Naive thymus-derived CD4-positive, alpha-beta T cell (primary cell): ENCODE results near the gene USP3. TPM values are rescaled to one million over a fixed set of nuclear protein-coding genes. Genes with fewer than 3 reads are reported as not detected.
"Not testable (repeated sequence)": the region's sequence is repeated elsewhere in the genome, so short reads cannot be mapped to it uniquely, and the experiment has no call there.

ENCODE experiments used
- ATAC-seq: fragments of 150-1000 bp; cut with Tn5 transposase; 2 replicates; pipeline ENCODE4 v1.10.0; 2021; ENCODE audit warnings: mild to moderate bottlenecking, moderate library complexity
- CTCF ChIA-PET: fragments of 350-600 bp; sonication (Branson Sonifier 250); formaldehyde crosslinking; loops from one replicate; lab custom pipeline; 2021; ENCODE audit warnings: antibody characterized with exemption; lab: Charles Lee
- POLR2A ChIA-PET: fragments of 350-600 bp; sonication (Branson Sonifier 250); formaldehyde crosslinking; loops from one replicate; lab custom pipeline; 2021; ENCODE audit warnings: antibody characterized with exemption, inconsistent platforms; lab: Charles Lee
- DNase-seq, 9 donors: peaks; one replicate each; pipeline versions ENCODE4 v3.0.0 to v3.0.0-alpha.2; 2020 to 2022; ENCODE audit warnings: mixed read lengths in 1 of 9
- H3K27ac ChIP-seq: one replicate; pipeline ENCODE4 v1.7.0; 2013; ENCODE audit warnings: mild to moderate bottlenecking, low read depth, low read length, moderate library complexity
- H3K27me3 ChIP-seq, 2 donors: one replicate each; pipeline ENCODE4 v1.7.0; 2013; ENCODE audit warnings: low read length in 2 of 2, mild to moderate bottlenecking in 2 of 2, moderate library complexity in 2 of 2; ENCODE audit not compliant: control insufficient read depth in 2 of 2, insufficient read depth in 2 of 2
- H3K36me3 ChIP-seq, 3 experiments: 1 replicate in 2 of 3; 2 replicates in 1 of 3; pipeline ENCODE4 v1.7.0; 2013; ENCODE audit warnings: low read length in 3 of 3, mild to moderate bottlenecking in 3 of 3, moderate library complexity in 1 of 3; ENCODE audit not compliant: insufficient read depth in 3 of 3, control insufficient read depth in 2 of 3
- H3K4me1 ChIP-seq, 2 donors: one replicate each; pipeline ENCODE4 v1.7.0; 2013; ENCODE audit warnings: low read length in 2 of 2, mild to moderate bottlenecking in 2 of 2, moderate library complexity in 1 of 2; ENCODE audit not compliant: control insufficient read depth in 2 of 2, insufficient read depth in 2 of 2
- H3K4me3 ChIP-seq: 2 replicates; pipeline ENCODE4 v1.7.0; 2013; ENCODE audit warnings: mild to moderate bottlenecking, low read length
- H3K9me3 ChIP-seq, 3 experiments: 1 replicate in 2 of 3; 2 replicates in 1 of 3; pipeline ENCODE4 v1.7.0; 2013; ENCODE audit warnings: low read length in 3 of 3; ENCODE audit not compliant: control insufficient read depth in 2 of 3
- H3K27ac Mint-ChIP-seq, 9 donors: one replicate each; pipeline ENCODE4 v1.8.0; 2020 to 2022; ENCODE audit warnings: mixed read lengths in 9 of 9, mild to moderate bottlenecking in 8 of 9, moderate library complexity in 5 of 9, inconsistent platforms in 2 of 9
- H3K27me3 Mint-ChIP-seq, 5 donors: one replicate each; pipeline ENCODE4 v1.8.0; 2021 to 2022; ENCODE audit warnings: mixed read lengths in 5 of 5, mild to moderate bottlenecking in 1 of 5
- H3K36me3 Mint-ChIP-seq, 5 donors: one replicate each; pipeline ENCODE4 v1.8.0; 2020 to 2022; ENCODE audit warnings: mixed read lengths in 5 of 5, mild to moderate bottlenecking in 3 of 5, inconsistent platforms in 1 of 5
- H3K4me1 Mint-ChIP-seq, 7 donors: one replicate each; pipeline ENCODE4 v1.8.0; 2020 to 2022; ENCODE audit warnings: mixed read lengths in 7 of 7, mild to moderate bottlenecking in 3 of 7, inconsistent platforms in 1 of 7
- H3K4me3 Mint-ChIP-seq, 10 donors: one replicate each; pipeline ENCODE4 v1.8.0; 2020 to 2022; ENCODE audit warnings: mild to moderate bottlenecking in 10 of 10, mixed read lengths in 10 of 10, moderate library complexity in 6 of 10, inconsistent platforms in 2 of 10
- H3K9me3 Mint-ChIP-seq, 11 donors: one replicate each; pipeline ENCODE4 v1.8.0; 2020 to 2022; ENCODE audit warnings: mixed read lengths in 11 of 11, mild to moderate bottlenecking in 4 of 11, inconsistent platforms in 1 of 11, moderate library complexity in 1 of 11
- intact Hi-C, 2 donors: fragments of 100-400 bp; cut with micrococcal nuclease; formaldehyde crosslinking; loops; one replicate each; pipeline ENCODE4 v1.15.1; 2023
- polyA plus RNA-seq, 2 donors: library from polyadenylated mRNA; unstranded; fragments of 300-500 nt; fragmentation: Illumina TruSeq; gene quantifications; one replicate each; pipeline ENCODE4 v1.2.3, GENCODE V29; 2021
- total RNA-seq, 6 experiments: library from RNA in 5 of 6; stranded (reverse) in 5 of 6; gene quantifications; 1 replicate in 5 of 6; 2 replicates in 1 of 6; pipeline ENCODE4 v1.2.3 and lab custom pipeline; 2021 to 2026

USP3 gene
- total and polyA plus RNA-seq, 7 experiments from 2014 or later: 53.3 to 288 (median 140) TPM

DNA sequence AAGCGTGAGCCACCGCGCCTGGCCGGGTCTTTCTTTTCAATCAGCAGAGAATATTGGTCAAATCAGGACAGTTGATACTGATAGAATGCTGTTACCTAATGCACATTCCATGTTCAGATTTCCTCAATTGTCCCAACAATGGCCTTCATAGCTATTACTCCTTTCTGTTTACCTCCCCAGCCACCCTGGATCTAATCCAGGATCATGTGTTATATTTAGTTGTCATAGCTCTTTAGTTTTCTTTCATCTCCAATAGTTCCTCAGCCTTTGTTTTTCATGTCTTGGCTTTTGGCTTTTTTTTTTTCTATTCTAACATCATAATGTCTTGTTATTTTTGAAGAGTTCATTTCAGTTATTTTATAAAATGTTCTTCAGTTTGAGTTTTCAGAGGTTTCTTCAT lies 14.6 kb downstream of the USP3 start:
- Histone ChIP-seq H3K4me3 (no peak overlapping the region), H3K4me1 (peaks cover 69 to 71% of the 10 kb centered on the region in 2 donors), H3K36me3 (no peaks in the 10 kb centered on the region), H3K9me3 (no peaks in the 10 kb centered on the region), H3K27ac (no peak overlapping the region), H3K27me3 (no peaks in the 10 kb centered on the region)
- intact Hi-C loops: loop anchor here in 1 of 2 donors (1.0 kb wide), 1 partner anchor 9 kb away; no protein-coding TSS in a partner anchor
- peaks cover 0 to under 1% (median 0%) of the 10 kb centered on the region in 5 donors for H3K36me3 Mint-ChIP-seq
- peaks cover 45 to 100% (median 98%) of the 10 kb centered on the region in 7 donors for H3K4me1 Mint-ChIP-seq
- DNase-seq: no peak
- peak overlapping the region in 8 of 10 donors; percentile 5 to 77 (median 50) for H3K4me3 Mint-ChIP-seq
- peak overlapping the region in 7 of 9 donors; percentile 5 to 64 (median 32) for H3K27ac Mint-ChIP-seq
- H3K27me3 Mint-ChIP-seq: no peaks in the 10 kb centered on the region
- ChIA-PET CTCF (interaction anchor here (1.4 to 1.8 kb wide), 2 partner anchors 13 to 53 kb away, joined by 3 to 9 read pairs; no protein-coding TSS in a partner anchor), POLR2A (interaction anchor here (0.7 to 1.7 kb wide), 4 partner anchors 11 to 50 kb away, joined by 4 to 6 read pairs (median 4); no protein-coding TSS in a partner anchor)
- no peaks in the 10 kb centered on the region for H3K9me3 Mint-ChIP-seq
- ATAC-seq: no peak

GRCh38 chr15:63519548-63520178 lies 15.3 kb downstream of the USP3 start:
- POLR2A ChIA-PET: interaction anchor here (1.0 to 1.7 kb wide), 3 partner anchors 12 to 51 kb away, joined by 4 to 6 read pairs (median 4); no protein-coding TSS in a partner anchor
- Histone ChIP-seq H3K27me3 (no peaks in the 10 kb centered on the region), H3K36me3 (no peaks in the 10 kb centered on the region), H3K27ac (no peak overlapping the region), H3K4me3 (no peak overlapping the region), H3K9me3 (no peaks in the 10 kb centered on the region), H3K4me1 (peaks cover 70% of the 10 kb centered on the region in 2 donors)
- Mint-ChIP-seq H3K27me3 (no peaks in the 10 kb centered on the region), H3K27ac (peak overlapping the region in 3 of 9 donors; percentile 9 to 52 (median 12)), H3K4me3 (peak overlapping the region in 8 of 10 donors; percentile 8 to 77 (median 64)), H3K9me3 (no peaks in the 10 kb centered on the region), H3K4me1 (peaks cover 46 to 100% (median 98%) of the 10 kb centered on the region in 7 donors), H3K36me3 (peaks cover 0 to 6% (median 0%) of the 10 kb centered on the region in 5 donors)
- intact Hi-C loops: loop anchor here in 1 of 2 donors (1.0 kb wide), 1 partner anchor 9 kb away; no protein-coding TSS in a partner anchor
- DNase-seq (no peak), ATAC-seq (no peak)
- CTCF ChIA-PET: interaction anchor here (0.7 to 1.8 kb wide), 4 partner anchors 9 to 53 kb away, joined by 3 to 9 read pairs (median 4); no protein-coding TSS in a partner anchor

DNA sequence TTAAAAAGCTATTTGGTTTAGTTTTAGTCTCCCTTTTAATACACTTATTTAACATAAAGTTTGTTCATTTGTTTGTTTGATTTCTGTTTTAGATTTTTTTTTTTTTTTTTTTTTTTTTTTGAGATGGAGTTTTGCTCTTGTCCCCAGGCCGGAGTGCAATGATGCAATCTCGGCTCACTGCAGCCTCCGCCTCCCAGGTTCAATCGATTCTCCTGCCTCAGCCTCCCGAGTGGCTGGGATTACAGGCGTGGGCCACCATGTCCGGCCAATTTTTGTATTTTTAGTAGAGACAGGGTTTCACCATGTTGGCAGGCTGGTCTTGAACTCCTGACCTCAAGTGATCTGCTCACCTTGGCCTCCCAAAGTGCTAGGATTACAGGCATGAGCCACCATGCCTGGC lies 16.1 kb downstream of the USP3 start:
- H3K27ac ChIP-seq, H3K9me3 ChIP-seq, H3K9me3 Mint-ChIP-seq, intact Hi-C loops, ATAC-seq, H3K36me3 Mint-ChIP-seq, DNase-seq, H3K36me3 ChIP-seq, H3K27me3 ChIP-seq, H3K4me3 ChIP-seq, H3K27me3 Mint-ChIP-seq, H3K27ac Mint-ChIP-seq: not testable (repeated sequence)
- peaks cover 53 to 100% (median 98%) of the 10 kb centered on the region in 7 donors for H3K4me1 Mint-ChIP-seq
- POLR2A ChIA-PET: interaction anchor here (1.7 kb wide), 1 partner anchor 15 kb away, joined by 6 read pairs; no protein-coding TSS in a partner anchor
- peaks cover 63 to 70% of the 10 kb centered on the region in 2 donors for H3K4me1 ChIP-seq
- peak overlapping the region in 6 of 10 donors; percentile 35 to 77 (median 42) for H3K4me3 Mint-ChIP-seq
- CTCF ChIA-PET: interaction anchor here (0.7 to 1.8 kb wide), 2 partner anchors 15 to 20 kb away, joined by 4 to 9 read pairs; no protein-coding TSS in a partner anchor

DNA sequence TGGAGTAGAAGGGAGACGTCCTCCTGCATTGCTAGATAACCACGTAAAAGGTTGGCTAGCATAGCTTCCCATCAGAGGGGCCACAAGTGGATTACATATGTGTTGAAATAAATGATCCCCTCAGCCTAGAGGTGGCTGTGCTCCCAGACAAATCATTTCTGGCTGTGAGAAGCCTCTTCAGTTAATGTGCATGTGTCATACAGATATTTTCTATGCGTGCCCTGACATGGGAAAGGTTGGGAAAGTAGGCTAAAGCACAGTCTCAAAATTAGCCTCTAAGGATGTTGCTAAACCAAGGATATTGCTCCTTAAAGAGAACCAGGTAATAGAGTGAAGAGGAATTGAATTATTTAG lies 17.8 kb downstream of the USP3 start:
- peak overlapping the region in 8 of 10 donors; percentile 7 to 70 (median 56) for H3K4me3 Mint-ChIP-seq

GRCh38 chr15:63523306-63523990 lies 19.1 kb downstream of the USP3 start:
- Mint-ChIP-seq H3K27ac (peak overlapping the region in 3 of 9 donors; percentile 16 to 66 (median 25)), H3K36me3 (peaks cover 0 to 17% (median 0%) of the 10 kb centered on the region in 5 donors), H3K4me3 (peak overlapping the region in 8 of 10 donors; percentile 35 to 76 (median 63)), H3K9me3 (no peaks in the 10 kb centered on the region), H3K27me3 (no peaks in the 10 kb centered on the region), H3K4me1 (peaks cover 54 to 100% (median 96%) of the 10 kb centered on the region in 7 donors)
- CTCF ChIA-PET: interaction anchor here (0.6 to 1.6 kb wide), 3 partner anchors 32 to 354 kb away, joined by 3 to 4 read pairs (median 4); no protein-coding TSS in a partner anchor
- H3K27me3 ChIP-seq: no peaks in the 10 kb centered on the region
- POLR2A ChIA-PET: interaction anchor here (0.6 to 4.0 kb wide), 7 partner anchors 10 to 78 kb away, joined by 3 to 18 read pairs (median 4); partner anchors contain the start of gene USP3
- no peak overlapping the region for H3K4me3 ChIP-seq
- peaks cover 38 to 59% of the 10 kb centered on the region in 2 donors for H3K4me1 ChIP-seq
- DNase-seq (no peak), ATAC-seq (no peak)
- no peaks in the 10 kb centered on the region for H3K36me3 ChIP-seq
- H3K9me3 ChIP-seq: no peaks in the 10 kb centered on the region
- H3K27ac ChIP-seq: no peak overlapping the region
- intact Hi-C loops: loop anchor here in 1 of 2 donors (1.0 to 2.0 kb wide), 3 partner anchors 8 to 15 kb away; no protein-coding TSS in a partner anchor

More for the DNA sequence above, 17.8 kb downstream of the USP3 start:
- no peak overlapping the region for H3K27ac ChIP-seq
- DNase-seq (no peak), ATAC-seq (no peak)
- ChIA-PET CTCF (no interaction called here), POLR2A (interaction anchor here (0.6 to 4.0 kb wide), 5 partner anchors 11 to 22 kb away, joined by 3 to 18 read pairs (median 3); partner anchors contain the start of gene USP3)
- H3K4me1 Mint-ChIP-seq: peaks cover 54 to 100% (median 96%) of the 10 kb centered on the region in 7 donors
- no peaks in the 10 kb centered on the region for H3K27me3 Mint-ChIP-seq
- peak overlapping the region in 1 of 9 donors; percentile 45 for H3K27ac Mint-ChIP-seq
- H3K4me1 ChIP-seq: peaks cover 50 to 58% of the 10 kb centered on the region in 2 donors
- H3K9me3 Mint-ChIP-seq: no peaks in the 10 kb centered on the region
- no peak overlapping the region for H3K4me3 ChIP-seq
- intact Hi-C loops: loop anchor here in 1 of 2 donors (2.0 kb wide), 1 partner anchor 13 kb away; no protein-coding TSS in a partner anchor
- H3K9me3 ChIP-seq: no peaks in the 10 kb centered on the region
- no peaks in the 10 kb centered on the region for H3K36me3 ChIP-seq
- peaks cover 0 to 14% (median 0%) of the 10 kb centered on the region in 5 donors for H3K36me3 Mint-ChIP-seq
- no peaks in the 10 kb centered on the region for H3K27me3 ChIP-seq
